HCT116 (cell line): Measurements from ENCODE around the gene CYB5D1. TPM values are rescaled to one million over a fixed set of nuclear protein-coding genes. Genes with fewer than 3 reads are reported as not detected.

ENCODE experiments used
- ATAC-seq: fragments of 200-7000 bp; cut with Tn5 transposase; 2 replicates; pipeline ENCODE4 v1.9.1; 2020; ENCODE audit warnings: mild to moderate bottlenecking, moderate library complexity
- BruUV-seq: library from RNA; stranded (reverse); fragments of 400-500 nt; replicated peaks from 2 replicates; lab custom pipeline; 2021; lab: Mats Ljungman, UMichigan
- CTCF ChIA-PET: fragments of 300-600 bp; sonication (Branson Sonifier 250); formaldehyde crosslinking; loops from one replicate; lab custom pipeline; 2021; ENCODE audit warnings: antibody characterized with exemption; lab: Charles Lee
- POLR2A ChIA-PET: fragments of 300-600, 350-600 bp; sonication (Branson Sonifier 250); formaldehyde crosslinking; loops from one replicate; lab custom pipeline; 2021; ENCODE audit warnings: antibody characterized with exemption; lab: Charles Lee
- RAD21 ChIA-PET, 2 experiments: fragments of 300-600 bp; sonication (Branson Sonifier 250); formaldehyde crosslinking; loops; one replicate each; lab custom pipeline; 2023; ENCODE audit warnings: low total read pairs in 2 of 2; ENCODE audit not compliant: uncharacterized antibody in 2 of 2, unreplicated experiment in 2 of 2, low non-redundant PET in 1 of 2; lab: Charles Lee
- DNase-seq: peaks from one replicate; pipeline ENCODE4 v3.0.0-alpha.2; 2010; ENCODE audit warnings: low read depth, low spot score
- H2AFZ ChIP-seq: fragments of 200-600 bp; shearing (Covaris generic), sonication (generic); 2 replicates; pipeline ENCODE4 v1.6.1; 2017; ENCODE audit warnings: low read depth, mixed run types, mixed read lengths, antibody characterized with exemption, low read length; ENCODE audit not compliant: poor library complexity, severe bottlenecking
- H3K27ac ChIP-seq: 2 replicates; pipeline ENCODE4 v1.5.1; 2012; ENCODE audit warnings: low read depth, low read length
- H3K27me3 ChIP-seq: fragments of 200-600 bp; sonication (generic); 2 replicates; pipeline ENCODE4 v1.6.1; 2016; ENCODE audit warnings: mixed run types, low read length, mixed read lengths; ENCODE audit not compliant: insufficient read depth
- H3K36me3 ChIP-seq, 2 experiments: fragments of 200-500 bp in 1 of 2; fragments of 200-600 bp in 1 of 2; sonication (Bioruptor generic) in 1 of 2; sonication (generic) in 1 of 2; 2 replicates each; pipeline versions ENCODE4 v1.5.1 to v1.6.1; 2014 to 2016; ENCODE audit warnings: low read length in 2 of 2, inconsistent platforms in 1 of 2, mixed read lengths in 1 of 2, mixed run types in 1 of 2; ENCODE audit not compliant: insufficient read depth in 2 of 2, control insufficient read depth in 1 of 2
- H3K4me1 ChIP-seq, 2 experiments: fragments of 200-600 bp in 1 of 2; sonication (generic) in 1 of 2; 2 replicates each; pipeline versions ENCODE4 v1.5.1 to v1.6.1; 2012 to 2017; ENCODE audit warnings: low read length in 2 of 2, inconsistent platforms in 1 of 2, mild to moderate bottlenecking in 1 of 2, mixed read lengths in 1 of 2, mixed run types in 1 of 2, moderate library complexity in 1 of 2; ENCODE audit not compliant: insufficient read depth in 2 of 2, control insufficient read depth in 1 of 2
- H3K4me2 ChIP-seq: fragments of 200-600 bp; sonication (generic); 2 replicates; pipeline ENCODE4 v1.6.1; 2017; ENCODE audit warnings: mixed run types, low read length, mixed read lengths
- H3K4me3 ChIP-seq, 2 experiments: fragments of 200-600 bp in 1 of 2; sonication (generic) in 1 of 2; replicated peaks in 1 of 2; 2 replicates each; pipeline ENCODE4 v1.5.1; 2011 to 2016; ENCODE audit warnings: low read length in 2 of 2, control low read depth in 1 of 2, low read depth in 1 of 2, mild to moderate bottlenecking in 1 of 2, mixed read lengths in 1 of 2, mixed run types in 1 of 2
- H3K79me2 ChIP-seq: fragments of 200-600 bp; sonication (generic); 2 replicates; pipeline ENCODE4 v1.6.1; 2017; ENCODE audit warnings: mild to moderate bottlenecking, mixed run types, low read length, moderate library complexity, mixed read lengths; ENCODE audit not compliant: insufficient read depth
- H3K9ac ChIP-seq: fragments of 200-600 bp; sonication (generic); 2 replicates; pipeline ENCODE4 v1.6.1; 2016; ENCODE audit warnings: low read length, mixed read lengths
- H3K9me2 ChIP-seq: fragments of 200-600 bp; sonication (generic), shearing (Covaris generic); 2 replicates; pipeline ENCODE4 v1.6.1; 2017; ENCODE audit warnings: mixed run types, mild to moderate bottlenecking, moderate library complexity; ENCODE audit not compliant: insufficient read depth
- H3K9me3 ChIP-seq, 2 experiments: fragments of 200-500 bp in 1 of 2; fragments of 200-600 bp in 1 of 2; sonication (Bioruptor generic) in 1 of 2; sonication (generic) in 1 of 2; 2 replicates each; pipeline ENCODE4 v1.6.1; 2014 to 2017; ENCODE audit warnings: low read length in 2 of 2, mixed read lengths in 2 of 2, inconsistent platforms in 1 of 2, low read depth in 1 of 2, mild to moderate bottlenecking in 1 of 2, mixed run types in 1 of 2, moderate library complexity in 1 of 2; ENCODE audit not compliant: control insufficient read depth in 1 of 2, insufficient read depth in 1 of 2
- H4K20me1 ChIP-seq: fragments of 200-600 bp; sonication (generic), shearing (Covaris generic); 2 replicates; pipeline ENCODE4 v1.6.1; 2017; ENCODE audit warnings: mixed run types, mild to moderate bottlenecking, moderate library complexity; ENCODE audit not compliant: insufficient read depth
- ATF3 ChIP-seq: IDR thresholded peaks from 2 replicates; pipeline ENCODE4 v1.6.1; 2012
- CEBPB ChIP-seq: IDR thresholded peaks from 2 replicates; pipeline ENCODE4 v1.6.1; 2012; ENCODE audit warnings: low read depth
- ELF1 ChIP-seq: IDR thresholded peaks from 2 replicates; pipeline ENCODE4 v1.6.1; 2012; ENCODE audit warnings: low read depth, borderline replicate concordance
- EZH2 ChIP-seq: fragments of 200-600 bp; sonication (generic); IDR thresholded peaks from 2 replicates; pipeline ENCODE4 v1.6.1; 2017; ENCODE audit warnings: antibody characterized with exemption, mixed run types
- EZH2phosphoT487 ChIP-seq: fragments of 200-600 bp; IDR thresholded peaks from 2 replicates; pipeline ENCODE4 v1.6.1; 2018; ENCODE audit warnings: antibody characterized with exemption, borderline replicate concordance
- JUND ChIP-seq: IDR thresholded peaks from 2 replicates; pipeline ENCODE4 v1.6.1; 2012
- REST ChIP-seq: IDR thresholded peaks from 2 replicates; pipeline ENCODE4 v1.6.1; 2012; ENCODE audit warnings: low read depth
- SRF ChIP-seq: IDR thresholded peaks from 2 replicates; pipeline ENCODE4 v1.6.1; 2012; ENCODE audit warnings: low read depth
- ZBTB33 ChIP-seq: IDR thresholded peaks from 2 replicates; pipeline ENCODE4 v1.6.1; 2011; ENCODE audit warnings: mild to moderate bottlenecking, low read length, moderate library complexity; ENCODE audit not compliant: insufficient replicate concordance; ENCODE audit errors: extremely low read depth
- ZFX ChIP-seq: fragments of 450-650 bp; IDR thresholded peaks from 2 replicates; pipeline ENCODE4 v1.6.1; 2017
- ZNF274 ChIP-seq: fragments of 200-500 bp; sonication (Bioruptor generic); IDR thresholded peaks from 2 replicates; pipeline ENCODE4 v1.6.1; 2014; ENCODE audit warnings: mild to moderate bottlenecking, low read depth, low read length, inconsistent platforms
- intact Hi-C: fragments of 100-400 bp; cut with micrococcal nuclease; formaldehyde crosslinking; loops from 2 replicates; pipeline ENCODE4 v1.10.0; 2022
- total RNA-seq: library from RNA; stranded (reverse); gene quantifications from one replicate; pipeline ENCODE4 v1.2.1, GENCODE V29; 2021; ENCODE audit not compliant: unreplicated experiment

The CYB5D1 gene
- total RNA-seq, 1 experiment from 2014 or later: 21.5 TPM

GRCh38 chr17:7852919-7853690 is 4.7 kb upstream of the CYB5D1 start:
- RAD21 ChIA-PET: no interaction called here

GRCh38 chr17:7853691-7854038 is 4.1 kb upstream of the CYB5D1 start:
- Histone ChIP-seq H3K4me1 (peaks cover 20 to 44% of the 10 kb centered on the region in 2 experiments), H2AFZ (no peak overlapping the region), H3K9me3 (no peaks in the 10 kb centered on the region), H3K4me2 (no peak overlapping the region), H3K27ac (no peak overlapping the region), H3K36me3 (peaks cover 13 to 27% of the 10 kb centered on the region in 2 experiments), H3K79me2 (peaks cover 47% of the 10 kb centered on the region), H3K9ac (no peak overlapping the region), H3K27me3 (no peaks in the 10 kb centered on the region), H4K20me1 (no peaks in the 10 kb centered on the region), H3K4me3 (no peak overlapping the region), H3K9me2 (no peaks in the 10 kb centered on the region)
- intact Hi-C loops: no loop called here
- ChIA-PET RAD21 (no interaction called here), POLR2A (no interaction called here), CTCF (interaction anchor here (0.5 kb wide), 1 partner anchor 27 kb away, joined by 3 read pairs; no protein-coding TSS in a partner anchor)
- BruUV-seq: no TSS peak
- DNase-seq (no peak), ATAC-seq (no peak)
- no peak for TF ChIP-seq ZNF274
- TF ChIP-seq CEBPB: no peak
- TF ChIP-seq SRF: no peak
- no peak for TF ChIP-seq ATF3
- TF ChIP-seq REST: no peak
- TF ChIP-seq ELF1: no peak
- TF ChIP-seq EZH2phosphoT487: no peak
- no peak for TF ChIP-seq ZFX
- no peak for TF ChIP-seq EZH2
- no peak for TF ChIP-seq JUND

More at GRCh38 chr17:7852919-7853690, 4.7 kb upstream of the CYB5D1 start:
- H3K79me2 ChIP-seq: peaks cover 42% of the 10 kb centered on the region
- H3K4me3 ChIP-seq: no peak overlapping the region
- POLR2A ChIA-PET: no interaction called here
- H3K27me3 ChIP-seq: no peaks in the 10 kb centered on the region
- H4K20me1 ChIP-seq: no peaks in the 10 kb centered on the region
- DNase-seq: no peak
- H3K36me3 ChIP-seq: peaks cover 18 to 27% of the 10 kb centered on the region in 2 experiments
- H2AFZ ChIP-seq: no peak overlapping the region
- no peaks in the 10 kb centered on the region for H3K9me3 ChIP-seq
- intact Hi-C loops: no loop called here
- no peak for ATAC-seq
- no peak overlapping the region for H3K27ac ChIP-seq
- H3K4me2 ChIP-seq: no peak overlapping the region
- BruUV-seq: no TSS peak
- H3K4me1 ChIP-seq: peaks cover 20 to 43% of the 10 kb centered on the region in 2 experiments
- H3K9me2 ChIP-seq: no peaks in the 10 kb centered on the region
- TF ChIP-seq ZBTB33: no peak
- CTCF ChIA-PET: interaction anchor here (0.5 kb wide), 1 partner anchor 27 kb away, joined by 3 read pairs; no protein-coding TSS in a partner anchor
- H3K9ac ChIP-seq: no peak overlapping the region
